Cardiac muscle cell (in vitro differentiated cells and primary cell): ENCODE measurements around the gene FANCI. TPM values are rescaled to one million over a fixed set of nuclear protein-coding genes. Genes with fewer than 3 reads are reported as not detected.
A peak's percentile ranks its signal among the peaks of the same experiment; 100 is the strongest.

Source experiments
- DNase-seq, 2 donors: peaks; one replicate each; pipeline versions ENCODE4 v3.0.0 to v3.0.0-alpha.2; 2010 to 2017; ENCODE audit warnings: low read depth in 1 of 2, low spot score in 1 of 2
- H3K27ac ChIP-seq: fragments of 200-600 bp; sonication (generic); 2 replicates; pipeline ENCODE4 v1.5.1; 2016
- H3K27me3 ChIP-seq: fragments of 200-600 bp; sonication (generic); 2 replicates; pipeline ENCODE4 v1.6.0; 2016; ENCODE audit warnings: control low read depth
- H3K36me3 ChIP-seq: fragments of 200-600 bp; sonication (generic); 2 replicates; pipeline ENCODE4 v1.5.1; 2016; ENCODE audit warnings: control low read depth
- H3K4me1 ChIP-seq: fragments of 200-600 bp; sonication (generic); 2 replicates; pipeline ENCODE4 v1.8.1; 2017; ENCODE audit warnings: low read depth, mild to moderate bottlenecking, mixed run types
- H3K4me3 ChIP-seq: fragments of 200-600 bp; sonication (generic); 2 replicates; pipeline ENCODE4 v1.5.1; 2016; ENCODE audit warnings: mild to moderate bottlenecking
- H3K9me3 ChIP-seq: fragments of 200-600 bp; sonication (generic); 2 replicates; pipeline ENCODE4 v1.5.1; 2017; ENCODE audit warnings: low read depth, mild to moderate bottlenecking, control low read depth
- CTCF ChIP-seq: IDR thresholded peaks from 2 replicates; pipeline ENCODE4 v1.5.1; 2012; ENCODE audit warnings: low read depth, mild to moderate bottlenecking, low read length
- polyA plus RNA-seq: library from polyadenylated mRNA; unstranded; fragments of >200 nt; fragmentation: Nextera tagmentation; extraction: Ambion mirVana; gene quantifications from 2 replicates; pipeline ENCODE4 v1.2.1, GENCODE V29; 2016
- total RNA-seq: library from RNA; depleted of rRNA; stranded (reverse); fragments of >200 nt; gene quantifications from 2 replicates; pipeline ENCODE4 v1.2.3, GENCODE V29; 2016

FANCI gene
- total and polyA plus RNA-seq, 2 experiments from 2014 or later, result 13.3 to 22.8 TPM

GRCh38 chr15:89316504-89316903 lies 72.7 kb downstream of the FANCI start:
- H3K27ac ChIP-seq, result peak overlapping the region; percentile 28
- H3K4me1 ChIP-seq, result peaks cover 3% of the 10 kb centered on the region
- H3K36me3 ChIP-seq, result peaks cover 47% of the 10 kb centered on the region
- H3K9me3 ChIP-seq, result no peaks in the 10 kb centered on the region
- H3K27me3 ChIP-seq, result no peaks in the 10 kb centered on the region
- TF ChIP-seq CTCF, result no peak
- no peak overlapping the region for H3K4me3 ChIP-seq
- DNase-seq, result no peak

- no peak for DNase-seq
- peaks cover 51% of the 10 kb centered on the region for H3K36me3 ChIP-seq
Observed at GRCh38 chr15:89317186-89317720, 73.5 kb downstream of the FANCI start.

GRCh38 chr15:89319678-89320077 lies 75.9 kb downstream of the FANCI start:
- Histone ChIP-seq H3K4me1 (no peaks in the 10 kb centered on the region), H3K9me3 (no peaks in the 10 kb centered on the region), H3K36me3 (peaks cover 70% of the 10 kb centered on the region), H3K4me3 (no peak overlapping the region), H3K27me3 (no peaks in the 10 kb centered on the region), H3K27ac (no peak overlapping the region)
- no peak for TF ChIP-seq CTCF
- no peak for DNase-seq

More at GRCh38 chr15:89317186-89317720, 73.5 kb downstream of the FANCI start:
- Histone ChIP-seq H3K27ac (no peak overlapping the region), H3K4me3 (no peak overlapping the region), H3K9me3 (no peaks in the 10 kb centered on the region), H3K4me1 (no peaks in the 10 kb centered on the region), H3K27me3 (no peaks in the 10 kb centered on the region)
- TF ChIP-seq CTCF, result no peak

GRCh38 chr15:89320200-89320599 lies 76.4 kb downstream of the FANCI start:
- no peaks in the 10 kb centered on the region for H3K9me3 ChIP-seq
- no peaks in the 10 kb centered on the region for H3K27me3 ChIP-seq
- H3K36me3 ChIP-seq, result peaks cover 71% of the 10 kb centered on the region
- no peak overlapping the region for H3K27ac ChIP-seq
- H3K4me3 ChIP-seq, result no peak overlapping the region
- no peaks in the 10 kb centered on the region for H3K4me1 ChIP-seq
- no peak for TF ChIP-seq CTCF
- no peak for DNase-seq

GRCh38 chr15:89321521-89322410 lies 78.0 kb downstream of the FANCI start:
- no peak for DNase-seq
- Histone ChIP-seq H3K4me3 (no peak overlapping the region), H3K9me3 (no peaks in the 10 kb centered on the region), H3K4me1 (no peaks in the 10 kb centered on the region), H3K27me3 (no peaks in the 10 kb centered on the region), H3K27ac (no peak overlapping the region), H3K36me3 (peaks cover 72% of the 10 kb centered on the region)
- no peak for TF ChIP-seq CTCF
